ENCODE data around the gene HNRNPK. TPM values are rescaled to one million over a fixed set of nuclear protein-coding genes. Genes with fewer than 3 reads are reported as not detected.

HNRNPK gene
- total and polyA plus RNA-seq, 2 of the 13 experiments (the other 11 are each of a cell fraction or from before 2014, with no cell fraction given), result 321 to 712 TPM

- TF ChIP-seq CBX1 (IDR thresholded peaks at IDR 0.05; ENCODE audit: low read depth), result no peak
- no peak for TF ChIP-seq ZNF446 (CRISPR knock-in tag; IDR thresholded peaks at IDR 0.05)
- TF ChIP-seq ZBTB20 (CRISPR knock-in tag; IDR thresholded peaks at IDR 0.05; ENCODE audit: borderline replicate concordance, low read depth), result no peak
- no peak for TF ChIP-seq THYN1 (CRISPR knock-in tag; IDR thresholded peaks at IDR 0.05; ENCODE audit: borderline replicate concordance, low read depth)
- TF ChIP-seq HNRNPK (IDR thresholded peaks at IDR 0.05; ENCODE audit: low read depth, low read length, poor library complexity, severe bottlenecking), result no peak
- no peak for TF ChIP-seq ZMAT5 (CRISPR knock-in tag; IDR thresholded peaks at IDR 0.05; ENCODE audit: borderline replicate concordance, low read depth)
- TF ChIP-seq ATM (IDR thresholded peaks at IDR 0.05; ENCODE audit: borderline replicate concordance), result no peak
- no peak for TF ChIP-seq MIER3 (CRISPR knock-in tag; IDR thresholded peaks at IDR 0.05; ENCODE audit: borderline replicate concordance)
- TF ChIP-seq ERF (CRISPR knock-in tag; IDR thresholded peaks at IDR 0.05), result 0 out of 2 replicates have a peak, but pooled peaks have one; percentile 38
- TF ChIP-seq DMAP1 (CRISPR knock-in tag; IDR thresholded peaks at IDR 0.05), result no peak
- TF ChIP-seq SIN3B (IDR thresholded peaks at IDR 0.05; ENCODE audit: low read length), result no peak
- TF ChIP-seq ZNF567 (CRISPR knock-in tag; IDR thresholded peaks at IDR 0.05; ENCODE audit: borderline replicate concordance), result no peak
- TF ChIP-seq HOXD1 (CRISPR knock-in tag; IDR thresholded peaks at IDR 0.05), result no peak
- no peak for TF ChIP-seq ARHGAP35 (CRISPR knock-in tag; IDR thresholded peaks at IDR 0.05; ENCODE audit: borderline replicate concordance)
- TF ChIP-seq KMT2A (CRISPR knock-in tag; IDR thresholded peaks at IDR 0.05), result no peak
- no peak for TF ChIP-seq SIX4 (CRISPR knock-in tag; IDR thresholded peaks at IDR 0.05)
- no peak for TF ChIP-seq ZNF34 (CRISPR knock-in tag; IDR thresholded peaks at IDR 0.05; ENCODE audit: borderline replicate concordance)
- no peak for TF ChIP-seq ATF7 (IDR thresholded peaks at IDR 0.05)
- no peak for TF ChIP-seq ATF7 (CRISPR knock-in tag; IDR thresholded peaks at IDR 0.05)
- TF ChIP-seq ZNF552 (CRISPR knock-in tag; IDR thresholded peaks at IDR 0.05; ENCODE audit: borderline replicate concordance), result no peak
- no peak for TF ChIP-seq TOE1 (CRISPR knock-in tag; IDR thresholded peaks at IDR 0.05)
- TF ChIP-seq WIZ (CRISPR knock-in tag; IDR thresholded peaks at IDR 0.05), result no peak
- TF ChIP-seq FOXP1 (IDR thresholded peaks at IDR 0.05), result no peak
- TF ChIP-seq FOXP1 (CRISPR knock-in tag; IDR thresholded peaks at IDR 0.05), result peak; percentile 90
- TF ChIP-seq, protein P1, sequence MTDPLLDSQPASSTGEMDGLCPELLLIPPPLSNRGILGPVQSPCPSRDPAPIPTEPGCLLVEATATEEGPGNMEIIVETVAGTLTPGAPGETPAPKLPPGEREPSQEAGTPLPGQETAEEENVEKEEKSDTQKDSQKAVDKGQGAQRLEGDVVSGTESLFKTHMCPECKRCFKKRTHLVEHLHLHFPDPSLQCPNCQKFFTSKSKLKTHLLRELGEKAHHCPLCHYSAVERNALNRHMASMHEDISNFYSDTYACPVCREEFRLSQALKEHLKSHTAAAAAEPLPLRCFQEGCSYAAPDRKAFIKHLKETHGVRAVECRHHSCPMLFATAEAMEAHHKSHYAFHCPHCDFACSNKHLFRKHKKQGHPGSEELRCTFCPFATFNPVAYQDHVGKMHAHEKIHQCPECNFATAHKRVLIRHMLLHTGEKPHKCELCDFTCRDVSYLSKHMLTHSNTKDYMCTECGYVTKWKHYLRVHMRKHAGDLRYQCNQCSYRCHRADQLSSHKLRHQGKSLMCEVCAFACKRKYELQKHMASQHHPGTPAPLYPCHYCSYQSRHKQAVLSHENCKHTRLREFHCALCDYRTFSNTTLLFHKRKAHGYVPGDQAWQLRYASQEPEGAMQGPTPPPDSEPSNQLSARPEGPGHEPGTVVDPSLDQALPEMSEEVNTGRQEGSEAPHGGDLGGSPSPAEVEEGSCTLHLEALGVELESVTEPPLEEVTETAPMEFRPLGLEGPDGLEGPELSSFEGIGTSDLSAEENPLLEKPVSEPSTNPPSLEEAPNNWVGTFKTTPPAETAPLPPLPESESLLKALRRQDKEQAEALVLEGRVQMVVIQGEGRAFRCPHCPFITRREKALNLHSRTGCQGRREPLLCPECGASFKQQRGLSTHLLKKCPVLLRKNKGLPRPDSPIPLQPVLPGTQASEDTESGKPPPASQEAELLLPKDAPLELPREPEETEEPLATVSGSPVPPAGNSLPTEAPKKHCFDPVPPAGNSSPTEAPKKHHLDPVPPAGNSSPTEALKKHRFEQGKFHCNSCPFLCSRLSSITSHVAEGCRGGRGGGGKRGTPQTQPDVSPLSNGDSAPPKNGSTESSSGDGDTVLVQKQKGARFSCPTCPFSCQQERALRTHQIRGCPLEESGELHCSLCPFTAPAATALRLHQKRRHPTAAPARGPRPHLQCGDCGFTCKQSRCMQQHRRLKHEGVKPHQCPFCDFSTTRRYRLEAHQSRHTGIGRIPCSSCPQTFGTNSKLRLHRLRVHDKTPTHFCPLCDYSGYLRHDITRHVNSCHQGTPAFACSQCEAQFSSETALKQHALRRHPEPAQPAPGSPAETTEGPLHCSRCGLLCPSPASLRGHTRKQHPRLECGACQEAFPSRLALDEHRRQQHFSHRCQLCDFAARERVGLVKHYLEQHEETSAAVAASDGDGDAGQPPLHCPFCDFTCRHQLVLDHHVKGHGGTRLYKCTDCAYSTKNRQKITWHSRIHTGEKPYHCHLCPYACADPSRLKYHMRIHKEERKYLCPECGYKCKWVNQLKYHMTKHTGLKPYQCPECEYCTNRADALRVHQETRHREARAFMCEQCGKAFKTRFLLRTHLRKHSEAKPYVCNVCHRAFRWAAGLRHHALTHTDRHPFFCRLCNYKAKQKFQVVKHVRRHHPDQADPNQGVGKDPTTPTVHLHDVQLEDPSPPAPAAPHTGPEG (CRISPR knock-in tag; IDR thresholded peaks at IDR 0.05), result no peak
- TF ChIP-seq RFX1 (IDR thresholded peaks at IDR 0.05), result no peak
- no peak for TF ChIP-seq NKX3-1 (CRISPR knock-in tag; IDR thresholded peaks at IDR 0.05)
- TF ChIP-seq PTBP1 (IDR thresholded peaks at IDR 0.05; ENCODE audit: low read depth, low read length, poor library complexity, severe bottlenecking), result no peak
- TF ChIP-seq TEAD2 (CRISPR knock-in tag; IDR thresholded peaks at IDR 0.05), result no peak
- TF ChIP-seq ZNF839 (CRISPR knock-in tag; IDR thresholded peaks at IDR 0.05; ENCODE audit: borderline replicate concordance), result no peak
- TF ChIP-seq ZNF792 (CRISPR knock-in tag; IDR thresholded peaks at IDR 0.05), result no peak
These were observed 12.4 kb upstream of the HNRNPK start (continued) for GRCh38 chr9:83992407-83992806.

Data from HepG2 (cell line).